CD4-positive, alpha-beta T cell treated with Interleukin-10 for 1 hour (primary cell): ENCODE measurements around the gene CELF2.

Source experiments
- DNase-seq: peaks from one replicate; pipeline ENCODE4 v3.0.0-alpha.2; 2020

CELF2 gene

DNA sequence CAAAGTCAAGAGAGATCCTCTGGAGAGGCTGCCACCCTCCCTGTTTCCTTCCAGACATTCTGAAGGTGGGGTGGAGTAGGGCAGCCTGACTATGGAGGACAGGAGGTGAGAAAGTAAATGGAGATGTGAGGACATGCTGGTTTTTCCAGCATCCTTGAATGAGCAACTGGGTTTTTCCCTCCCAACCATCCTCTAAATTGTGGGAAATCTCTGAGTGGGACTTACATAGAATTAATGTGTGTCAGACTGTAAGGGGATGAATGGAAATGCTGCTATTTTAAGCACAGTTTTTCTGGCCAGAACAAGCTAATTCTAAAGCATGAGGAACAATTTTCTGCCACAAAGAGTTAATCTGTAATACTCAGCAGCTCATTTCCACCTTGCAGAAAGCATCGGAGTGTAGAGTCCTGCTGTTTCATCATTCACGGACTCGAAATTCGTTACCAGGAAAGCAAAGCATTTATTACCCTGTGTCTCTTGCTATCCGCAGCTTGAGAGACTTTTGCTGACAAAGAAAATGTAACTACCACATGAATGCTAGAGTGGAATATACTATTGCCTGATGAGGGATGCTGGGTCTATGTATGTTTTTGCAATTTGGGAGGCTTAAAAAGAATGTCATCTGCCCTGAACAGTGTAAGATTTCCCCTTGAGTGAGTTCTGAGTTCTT is 213.0 kb downstream of the CELF2 start:
- no peak for DNase-seq

DNA sequence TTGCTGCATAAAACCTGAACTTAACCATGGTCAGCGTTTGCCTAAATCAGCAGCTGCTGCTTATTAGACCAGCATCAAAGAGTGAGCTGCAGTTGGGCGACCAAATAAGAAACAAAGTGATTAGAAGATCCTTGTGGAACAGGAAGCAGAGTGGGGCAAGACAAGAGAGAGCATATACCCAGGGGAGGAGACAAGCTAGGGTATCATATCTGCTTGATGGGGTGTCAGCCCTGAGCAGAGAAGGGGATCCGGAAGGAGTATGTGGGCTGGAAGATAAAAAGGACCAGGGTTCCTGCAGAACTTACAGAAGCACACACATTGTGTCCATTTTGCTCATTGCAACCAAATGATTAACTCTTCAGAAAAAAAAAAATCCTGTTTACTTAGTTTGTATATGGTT is 213.6 kb downstream of the CELF2 start:
- no peak for DNase-seq

DNA sequence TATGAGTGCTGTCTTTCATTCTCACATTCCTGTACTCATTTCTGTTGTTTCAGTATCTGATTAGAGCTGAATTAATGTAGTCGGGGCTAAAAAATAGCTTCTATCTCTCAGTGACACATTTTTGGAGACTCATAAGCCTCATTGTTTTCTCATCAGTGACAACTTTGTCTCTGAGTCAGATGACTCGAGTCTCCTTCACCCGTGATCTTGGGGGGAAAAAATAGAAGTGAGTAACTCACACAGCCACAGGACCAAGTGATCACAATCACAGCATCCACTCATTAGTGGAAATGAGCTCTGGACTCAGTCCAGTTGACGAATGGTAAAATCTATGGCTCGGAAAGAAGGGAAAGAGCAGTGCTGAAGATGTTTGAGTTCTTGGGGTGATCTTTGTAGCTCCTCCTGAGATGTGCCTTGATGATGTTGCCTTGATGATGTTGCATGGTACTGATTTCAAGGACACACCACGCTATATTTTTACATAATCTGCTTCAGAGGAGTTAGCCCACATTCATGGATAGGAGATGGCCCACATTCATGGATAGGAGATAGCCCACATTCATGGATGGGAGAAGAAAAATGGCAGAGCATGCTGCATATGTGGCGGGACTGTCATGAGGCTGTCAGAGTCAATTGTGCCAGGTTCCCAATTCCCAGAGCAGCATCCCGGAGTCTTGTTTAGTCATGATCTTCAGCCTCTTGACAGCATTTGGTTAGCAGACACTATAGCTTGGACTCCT is 214.7 kb downstream of the CELF2 start:
- DNase-seq: no peak

DNA sequence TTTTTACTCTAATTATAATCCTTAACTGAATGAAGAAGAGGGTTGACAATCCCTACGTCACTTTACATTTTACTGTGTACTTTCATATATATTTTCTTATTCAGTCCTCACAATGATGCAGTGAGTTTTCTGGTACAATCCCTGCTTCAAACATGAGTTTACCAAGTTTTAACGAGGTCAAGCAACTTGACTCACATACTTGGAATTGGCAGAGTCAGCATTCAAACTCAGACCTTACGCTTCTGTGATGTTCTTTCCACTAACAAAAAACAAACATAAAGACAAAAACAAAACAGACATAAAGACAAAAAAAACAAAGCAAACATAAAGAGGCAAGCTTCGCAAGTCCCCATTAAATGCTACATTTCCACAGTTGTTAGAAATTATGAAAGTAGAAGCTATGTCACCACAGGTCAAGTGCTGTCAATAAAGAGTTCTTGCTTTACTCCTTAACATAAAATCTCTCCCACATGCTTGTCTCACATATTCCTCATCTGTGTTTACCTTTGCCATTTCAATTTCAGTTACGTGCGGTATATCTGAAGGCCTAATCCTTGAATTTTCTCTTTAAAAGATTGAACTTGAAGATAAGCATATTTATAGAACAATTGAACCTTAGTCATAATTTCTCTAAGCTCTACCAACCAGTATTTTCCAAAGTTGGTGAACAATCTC is 217.3 kb downstream of the CELF2 start:
- DNase-seq: no peak

DNA sequence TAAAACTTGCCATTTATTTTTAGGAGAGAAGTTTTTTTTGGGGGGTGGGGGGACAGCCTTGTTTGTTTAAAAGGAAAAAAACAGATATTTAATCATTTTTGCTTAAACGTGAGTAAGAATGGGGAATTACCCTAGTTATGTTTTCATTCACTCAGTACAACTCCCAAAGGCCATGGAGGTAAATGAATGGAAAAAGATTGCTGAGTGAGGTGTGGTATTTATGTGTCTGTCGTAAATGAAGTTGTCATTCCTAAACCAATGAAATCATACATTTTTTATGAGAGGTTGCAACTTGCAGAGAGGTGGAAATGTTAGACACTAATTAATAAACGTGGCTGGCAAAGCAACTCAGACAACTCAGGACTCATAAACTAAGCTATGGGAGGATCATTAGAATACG is 218.1 kb downstream of the CELF2 start:
- no peak for DNase-seq

DNA sequence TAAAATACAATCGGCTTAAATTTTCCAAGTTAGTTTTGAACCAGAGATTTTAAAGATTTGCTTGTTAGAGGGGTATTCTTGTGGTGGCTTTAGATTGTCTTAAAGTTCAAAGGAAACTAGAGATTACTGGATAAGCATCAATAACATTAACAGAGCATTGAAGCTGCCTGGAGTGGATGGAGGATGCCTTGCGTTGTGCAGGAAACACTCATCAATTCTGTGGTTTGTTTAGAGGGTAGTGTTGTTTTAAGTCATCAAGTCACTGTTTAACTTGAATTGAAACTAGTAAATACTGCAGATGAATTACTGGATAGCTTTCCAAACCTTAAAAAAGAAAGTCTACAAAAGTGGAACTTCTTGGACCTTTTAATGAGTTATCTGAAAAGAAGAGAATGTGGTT is 218.6 kb downstream of the CELF2 start:
- peak; percentile 59 for DNase-seq

DNA sequence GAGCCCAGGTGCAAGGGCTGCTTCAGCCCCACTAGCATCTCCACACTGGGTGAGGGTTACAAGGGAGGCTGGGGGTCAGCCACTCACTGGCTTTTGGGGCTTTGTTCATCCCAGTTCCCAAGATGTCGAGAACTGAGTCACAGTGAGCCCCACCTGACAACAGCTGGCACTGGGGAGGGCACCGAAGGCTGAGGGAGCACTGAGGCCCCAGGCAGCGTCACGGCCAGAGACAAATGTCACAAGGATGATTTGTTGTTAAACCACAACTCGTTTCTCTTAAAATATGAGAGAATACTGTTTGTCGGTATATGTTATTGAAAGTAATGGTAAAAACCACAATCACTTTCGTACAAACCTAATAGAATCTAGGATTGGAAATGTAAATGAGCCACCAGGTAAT is 219.9 kb downstream of the CELF2 start:
- DNase-seq: peak; percentile 42

DNA sequence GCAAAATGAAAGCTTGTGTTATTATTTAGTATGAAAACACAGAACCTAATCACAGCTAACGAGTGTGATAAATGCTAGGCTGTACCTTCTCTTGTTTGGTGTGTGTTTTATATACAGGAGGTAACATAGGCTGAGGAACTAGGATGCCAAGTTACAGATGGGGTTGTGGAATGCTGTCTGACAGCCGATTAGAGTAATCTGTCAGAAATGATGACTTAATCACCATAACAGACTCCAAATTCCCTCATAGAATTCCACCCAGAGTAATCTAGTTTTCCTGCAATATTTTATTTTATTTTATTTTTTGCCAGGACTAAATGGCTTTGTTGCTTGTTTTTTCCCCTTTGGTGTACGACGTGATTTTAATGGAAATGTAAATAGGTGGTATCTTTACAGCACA is 221.2 kb downstream of the CELF2 start:
- DNase-seq: no peak

DNA sequence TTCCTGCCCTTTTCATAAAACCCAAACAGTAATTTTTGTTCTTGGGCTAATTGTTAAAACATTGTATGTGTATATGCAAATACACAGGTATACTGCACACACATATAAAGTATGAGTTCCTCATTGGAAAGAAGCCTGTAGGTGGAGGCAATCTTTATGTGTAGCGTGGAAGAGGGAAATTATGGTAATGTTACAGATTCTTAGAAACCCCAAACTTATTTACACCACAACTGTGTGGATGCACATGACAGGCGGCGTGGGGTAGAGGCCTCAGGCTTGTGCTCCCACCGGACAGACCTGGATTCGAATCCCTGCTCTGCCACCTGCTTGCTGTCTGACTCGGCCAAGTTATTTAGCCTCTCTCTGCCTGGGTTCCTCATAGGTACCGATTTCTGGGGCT is 223.0 kb downstream of the CELF2 start:
- no peak for DNase-seq

DNA sequence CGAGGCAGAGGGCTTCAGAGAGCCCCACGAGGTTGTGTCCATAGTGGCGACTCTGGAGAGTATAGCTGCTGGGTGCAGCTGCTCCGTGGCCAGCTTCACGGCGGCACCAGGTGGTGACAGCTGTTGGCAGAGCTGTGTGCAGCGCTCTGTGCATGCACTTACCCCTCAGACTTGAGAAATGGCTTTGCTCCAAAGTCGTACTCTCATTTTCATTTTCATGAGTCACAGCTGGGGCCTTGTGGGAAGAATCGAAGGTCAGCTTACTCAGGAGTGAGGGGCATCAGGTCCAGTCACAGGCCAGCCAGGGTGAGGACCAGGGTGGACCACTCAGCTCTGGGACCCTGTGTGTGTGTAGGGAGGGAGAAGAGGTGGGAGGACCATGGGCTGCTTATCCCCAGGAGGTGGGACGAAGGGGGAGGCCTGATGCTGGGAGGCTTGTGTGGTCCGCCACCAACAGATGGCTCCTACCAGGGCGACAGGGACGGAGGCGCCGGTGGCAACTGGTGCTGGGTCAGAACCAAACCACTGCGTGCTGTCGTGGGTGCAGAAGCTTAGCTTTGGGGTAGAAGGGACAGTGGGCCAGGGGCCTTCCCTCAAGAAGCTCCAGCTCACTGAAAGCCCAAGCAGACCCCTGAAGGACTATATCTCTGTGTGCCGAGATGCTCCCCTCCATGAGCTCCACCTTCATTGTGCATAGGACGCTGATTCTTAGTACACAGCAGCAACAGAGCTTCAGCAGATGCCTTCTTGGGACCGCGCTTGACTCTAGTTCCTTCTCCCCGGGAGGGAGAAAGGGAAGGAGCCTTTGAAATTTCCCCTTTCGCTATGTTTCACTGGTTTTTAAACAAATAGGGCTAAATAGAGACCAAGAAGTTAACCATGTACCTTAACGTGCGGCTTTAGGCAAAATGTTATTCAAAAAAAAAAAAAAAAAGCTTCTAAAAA is 225.0 kb downstream of the CELF2 start:
- DNase-seq: no peak

DNA sequence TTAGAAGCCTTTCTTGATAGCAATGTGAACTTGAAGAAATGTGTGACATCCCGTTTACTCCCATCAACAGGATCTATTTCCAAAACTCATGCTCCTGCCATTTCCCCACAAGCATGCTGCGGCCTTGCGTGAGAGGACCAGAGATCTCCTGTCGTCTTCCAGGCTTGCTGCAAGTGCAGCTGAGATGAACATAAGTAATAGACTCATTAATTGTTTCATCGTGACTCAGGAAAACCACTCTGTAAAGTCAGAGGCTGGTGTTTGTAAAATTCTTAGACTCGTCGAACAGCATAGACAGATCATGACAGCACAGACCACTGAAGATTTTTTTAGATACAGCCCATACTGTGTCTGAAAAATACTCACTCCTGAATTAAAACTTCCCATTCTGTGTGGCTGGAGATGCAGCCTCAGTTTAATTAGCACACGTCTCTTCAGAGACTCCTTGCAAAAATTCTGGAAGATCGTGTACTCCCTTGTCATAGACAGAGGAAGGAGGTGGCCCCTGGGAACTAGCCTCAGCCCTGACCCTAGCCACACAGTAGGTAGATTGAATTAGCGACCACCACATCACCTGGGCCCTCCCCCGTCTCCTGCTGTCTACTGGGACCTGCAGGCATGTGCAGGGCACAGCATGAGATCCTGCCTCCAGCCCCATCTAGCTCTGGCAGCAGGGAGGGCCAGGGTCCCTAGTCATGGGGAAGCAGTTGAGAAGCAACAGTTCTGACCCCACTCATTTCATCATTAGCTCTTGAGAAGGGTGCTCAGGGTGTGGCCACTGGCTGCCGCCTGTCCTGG is 226.0 kb downstream of the CELF2 start:
- no peak for DNase-seq

DNA sequence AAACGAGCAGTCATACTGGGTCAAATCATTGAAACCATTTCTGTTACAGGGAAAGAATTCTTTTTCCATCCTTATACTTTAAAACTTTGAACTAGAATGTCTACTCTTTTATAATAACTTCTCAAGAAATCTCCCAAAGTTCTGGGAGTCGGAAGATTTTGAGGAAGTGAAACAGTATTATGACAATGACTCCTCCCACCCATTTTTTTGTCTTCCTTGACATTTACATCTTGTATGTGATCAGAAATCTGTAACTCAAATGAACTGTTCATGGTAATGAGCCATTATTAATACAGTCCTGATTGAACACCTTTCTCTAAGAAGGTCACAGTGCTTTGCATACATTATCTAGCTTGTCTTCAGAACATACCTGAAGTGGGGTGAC is 227.4 kb downstream of the CELF2 start:
- DNase-seq: no peak

DNA sequence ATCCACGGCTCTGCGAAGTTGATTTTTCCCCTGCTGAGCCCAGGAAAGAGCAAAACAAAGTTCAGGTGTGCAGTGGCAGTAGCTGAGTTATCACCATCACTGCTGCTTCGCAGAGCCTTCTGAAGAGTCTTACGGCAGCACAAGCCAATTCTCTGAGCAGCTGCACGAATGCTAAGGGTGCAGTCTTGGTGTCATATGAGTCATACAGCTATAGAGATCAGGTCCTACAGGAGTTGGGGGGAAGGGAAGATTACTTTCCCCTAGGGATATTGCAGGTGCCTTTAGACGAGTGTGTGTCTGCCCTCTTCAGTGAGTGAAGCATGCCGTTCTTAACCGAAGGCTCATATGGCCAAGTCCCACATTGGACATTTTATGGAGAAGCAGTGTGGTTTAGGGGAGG is 227.8 kb downstream of the CELF2 start:
- DNase-seq: no peak

DNA sequence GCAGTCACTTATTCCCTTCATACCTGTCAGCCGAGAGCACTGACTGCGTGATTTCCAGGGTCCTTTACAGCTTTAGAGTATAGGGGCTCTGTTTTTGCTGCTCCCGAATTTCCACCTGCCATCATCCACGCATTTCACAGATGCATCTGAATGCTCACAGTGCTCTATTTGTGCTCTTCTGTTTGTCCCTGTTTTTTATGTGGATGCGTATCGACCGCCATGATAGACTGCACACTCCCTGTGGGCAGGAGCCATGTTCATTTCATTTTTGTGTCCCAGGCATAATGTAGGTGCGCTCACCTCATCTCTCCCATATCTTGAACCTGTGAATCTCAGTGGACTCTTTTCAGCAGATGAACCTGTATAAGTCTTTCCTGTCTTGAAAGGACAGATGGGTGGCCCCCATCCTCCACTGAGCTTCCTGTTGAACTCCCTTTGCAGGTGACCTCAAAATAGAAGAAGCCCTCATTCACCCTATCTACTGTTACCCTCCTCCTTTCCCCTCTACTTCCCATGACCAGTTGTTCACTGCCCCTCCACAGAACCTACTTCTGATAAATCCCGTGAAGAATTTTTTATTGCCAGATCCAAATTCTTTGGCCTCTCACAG is 228.4 kb downstream of the CELF2 start:
- DNase-seq: no peak

DNA sequence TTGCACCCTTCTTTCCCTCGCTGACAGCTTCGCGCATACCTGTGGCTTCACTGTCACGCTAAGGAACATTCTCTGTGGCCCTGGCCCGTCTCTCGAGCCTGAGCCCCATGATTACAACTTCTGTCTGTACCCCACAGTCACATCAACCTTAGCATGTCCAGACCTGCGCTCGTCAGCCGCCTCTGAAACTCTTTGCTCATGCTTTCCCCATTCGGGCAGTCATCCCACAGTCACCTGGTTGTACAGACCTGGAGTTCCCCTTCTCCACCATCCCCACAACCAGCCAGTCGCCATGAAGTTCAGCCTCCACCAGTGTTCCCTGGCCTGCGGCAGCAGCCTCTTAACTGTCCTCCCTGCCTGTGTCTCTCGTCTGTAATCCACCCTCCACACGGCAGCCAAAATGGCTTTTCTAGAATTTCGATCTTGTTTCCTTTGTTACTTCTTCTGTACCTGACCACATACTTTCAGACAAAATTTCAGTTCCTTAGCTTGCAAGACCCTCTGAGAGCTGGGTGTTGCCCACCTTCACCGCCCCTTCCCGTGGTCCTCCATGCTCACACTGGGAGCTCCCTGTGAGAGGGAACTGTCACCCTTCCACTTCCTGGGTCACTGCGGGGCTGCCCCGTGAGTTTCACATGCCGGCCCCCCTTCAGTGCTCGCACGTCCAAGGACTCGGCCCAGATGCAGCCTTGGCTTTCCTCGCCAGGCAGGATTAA is 229.2 kb downstream of the CELF2 start:
- DNase-seq: no peak

DNA sequence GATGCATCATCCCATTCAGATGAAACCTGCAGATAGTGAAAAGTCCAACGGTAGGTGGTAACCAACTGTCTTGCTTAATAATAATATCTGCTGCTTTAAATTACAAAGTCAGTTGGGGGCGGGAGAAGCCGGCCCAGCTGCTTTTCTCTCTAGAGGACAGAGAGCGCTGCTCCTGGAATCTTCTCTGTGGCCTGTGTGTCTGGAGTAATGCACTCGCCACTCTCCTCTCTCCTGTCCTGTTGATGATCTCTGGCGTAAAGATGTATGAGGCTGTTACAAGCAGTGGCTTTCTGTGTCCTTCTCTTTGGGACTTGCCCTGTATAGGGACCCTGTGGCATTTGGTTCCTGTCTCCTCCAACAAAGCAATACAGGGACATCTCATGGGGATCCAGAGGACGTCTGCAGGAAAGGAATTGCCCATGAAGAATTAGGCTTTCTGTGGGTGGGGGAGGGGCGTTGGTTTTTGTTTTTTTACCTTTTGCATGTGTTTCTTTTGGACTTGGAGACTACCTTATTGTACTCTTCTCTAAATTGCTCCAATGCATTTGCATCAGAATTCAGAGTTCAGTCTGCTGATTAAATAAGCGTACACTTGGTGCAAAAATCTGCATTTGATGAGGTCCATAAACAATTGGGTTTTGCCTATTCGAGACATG is 231.6 kb downstream of the CELF2 start:
- no peak for DNase-seq

DNA sequence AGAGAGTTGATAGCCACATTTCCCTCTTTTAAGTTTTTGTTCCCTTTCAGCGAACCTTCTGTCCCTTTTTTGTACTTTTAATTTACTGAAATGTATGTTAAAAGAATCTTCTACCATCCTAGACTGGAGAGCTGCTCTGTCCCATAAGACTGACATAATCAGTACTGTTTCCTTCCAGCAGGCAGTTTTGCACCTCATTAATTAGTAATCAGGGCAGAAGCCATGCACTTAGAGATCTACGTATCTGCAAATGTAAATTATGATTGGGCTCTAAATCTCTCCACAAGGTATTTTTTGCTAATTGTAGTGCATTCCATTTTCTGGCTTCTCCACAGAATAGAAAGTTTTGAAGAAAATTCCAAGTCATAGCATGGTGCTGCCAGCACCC is 232.1 kb downstream of the CELF2 start:
- no peak for DNase-seq

DNA sequence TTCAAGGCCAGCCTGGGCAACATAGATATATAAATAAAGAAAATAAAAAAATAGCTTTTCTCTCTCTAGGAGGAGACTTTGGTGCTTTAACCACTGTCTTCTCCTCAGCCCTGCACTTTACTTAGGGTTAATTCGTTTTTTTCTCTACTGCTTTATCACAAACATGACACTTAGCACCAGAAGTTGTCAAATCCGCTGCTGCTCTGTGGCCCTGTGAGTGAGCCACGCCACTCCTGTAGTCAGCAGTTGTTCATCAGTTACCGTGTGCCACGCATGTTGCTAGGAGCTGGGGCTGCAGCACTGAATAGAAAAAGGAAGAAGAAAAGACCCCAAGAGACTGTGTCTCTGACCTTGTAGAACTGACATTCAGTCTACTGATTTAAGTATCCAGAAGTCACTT is 232.6 kb downstream of the CELF2 start:
- no peak for DNase-seq

DNA sequence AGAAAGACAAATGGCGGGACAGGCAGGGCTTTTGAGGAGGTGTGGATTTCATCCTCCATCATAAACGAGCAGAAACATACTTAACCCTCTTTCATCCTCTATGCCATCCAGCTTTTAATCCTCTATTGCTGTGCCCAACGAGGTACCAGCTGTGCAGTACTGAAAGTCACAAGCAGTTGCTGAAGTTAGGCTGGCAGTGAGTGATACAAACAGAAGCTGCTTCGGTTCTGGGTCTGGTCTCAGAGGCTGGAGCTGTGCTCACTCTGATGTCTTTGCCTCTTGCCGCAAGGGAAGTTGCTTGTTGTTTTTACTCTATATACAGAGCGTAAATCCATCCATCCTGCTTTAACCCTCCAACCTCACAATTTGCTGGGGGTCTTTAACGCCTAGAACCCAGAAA is 235.2 kb downstream of the CELF2 start:
- no peak for DNase-seq

DNA sequence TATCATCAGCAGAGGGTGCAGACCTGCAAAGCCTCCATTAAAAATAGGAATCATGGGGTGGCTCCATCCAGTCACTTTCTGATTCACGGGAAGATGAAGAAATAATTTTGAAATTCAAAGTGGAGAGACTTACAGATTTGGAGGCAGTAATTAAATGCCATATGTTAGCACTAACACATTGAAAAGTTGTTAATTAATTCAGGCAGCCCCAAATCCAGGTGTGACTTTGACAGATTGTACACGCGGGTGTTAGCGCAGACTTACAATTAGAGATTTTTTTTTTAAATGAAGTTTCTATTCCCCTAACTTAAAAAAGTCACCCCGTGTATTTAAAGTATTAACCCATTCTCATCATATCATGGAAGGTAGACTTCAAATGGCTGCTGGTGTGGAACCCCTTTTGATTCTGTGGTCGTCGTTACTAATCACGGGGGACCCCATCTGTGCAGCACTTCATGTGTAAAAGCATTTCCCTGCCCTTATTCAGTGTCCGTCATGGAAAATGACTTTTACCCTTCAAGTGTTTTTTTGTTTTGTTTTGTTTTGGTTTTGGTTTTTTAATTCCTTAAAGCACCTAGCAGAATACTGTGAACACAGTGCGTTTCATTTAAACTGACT is 235.8 kb downstream of the CELF2 start:
- no peak for DNase-seq
